ENCODE measurements around the gene OVAAL.

GRCh38 chr1:180585994-180586359, 27.2 kb downstream of the OVAAL start:
- no peak for TF ChIP-seq CTCF (conservative IDR thresholded peaks at IDR 0.05)
- no peak for TF ChIP-seq ZFX (IDR thresholded peaks at IDR 0.05)
